Measurements from ENCODE around the gene EIPR1.

EIPR1 gene

GRCh38 chr2:3257166-3257565 lies 120.5 kb downstream of the EIPR1 start:
- peaks cover 10% of the 10 kb centered on the region for H3K4me1 ChIP-seq (ENCODE audit: control insufficient read depth, insufficient read depth, low read length, poor library complexity, severe bottlenecking)
- WGBS, 2 experiments (ENCODE audit: insufficient coverage in 2 of 2) = 84 to 88% methylated on average over 13 to 14 of the region's 14 CpGs
- H3K4me3 ChIP-seq (ENCODE audit: extremely low read depth, insufficient read depth, low read length, poor library complexity, severe bottlenecking) = no peak overlapping the region
- H3K9me3 ChIP-seq (ENCODE audit: control insufficient read depth, low read length) = no peaks in the 10 kb centered on the region
- peak overlapping the region; percentile 36 for H3K27ac ChIP-seq (ENCODE audit: low read depth, low read length, severe bottlenecking)
- H3K36me3 ChIP-seq (ENCODE audit: control insufficient read depth, insufficient read depth, low read length) = peaks cover 3% of the 10 kb centered on the region

- Histone ChIP-seq H3K4me3 (ENCODE audit: extremely low read depth, insufficient read depth, low read length, poor library complexity, severe bottlenecking) (no peak overlapping the region), H3K9me3 (ENCODE audit: control insufficient read depth, low read length) (no peaks in the 10 kb centered on the region), H3K4me1 (ENCODE audit: control insufficient read depth, insufficient read depth, low read length, poor library complexity, severe bottlenecking) (peaks cover 10% of the 10 kb centered on the region), H3K27ac (ENCODE audit: low read depth, low read length, severe bottlenecking) (peak overlapping the region; percentile 36), H3K36me3 (ENCODE audit: control insufficient read depth, insufficient read depth, low read length) (peaks cover 3% of the 10 kb centered on the region)
- WGBS, 2 experiments (ENCODE audit: insufficient coverage in 2 of 2) = 92 to 95% methylated on average over 12 to 13 of the region's 13 CpGs
Measured at GRCh38 chr2:3256605-3257004, 121.0 kb downstream of the EIPR1 start.

GRCh38 chr2:3256157-3256556 lies 121.5 kb downstream of the EIPR1 start:
- Histone ChIP-seq H3K9me3 (ENCODE audit: control insufficient read depth, low read length) (no peaks in the 10 kb centered on the region), H3K27ac (ENCODE audit: low read depth, low read length, severe bottlenecking) (no peak overlapping the region)
- 93 to 96% methylated on average over 12 to 15 of the region's 16 CpGs for WGBS, 2 experiments (ENCODE audit: insufficient coverage in 2 of 2)

GRCh38 chr2:3254442-3254941 lies 123.1 kb downstream of the EIPR1 start:
- WGBS, 2 experiments (ENCODE audit: insufficient coverage in 2 of 2) = 96 to 100% methylated on average over 5 to 7 of the region's 10 CpGs
- Histone ChIP-seq H3K4me3 (ENCODE audit: extremely low read depth, insufficient read depth, low read length, poor library complexity, severe bottlenecking) (no peak overlapping the region), H3K36me3 (ENCODE audit: control insufficient read depth, insufficient read depth, low read length) (peaks cover 3% of the 10 kb centered on the region), H3K9me3 (ENCODE audit: control insufficient read depth, low read length) (no peaks in the 10 kb centered on the region), H3K27ac (ENCODE audit: low read depth, low read length, severe bottlenecking) (no peak overlapping the region), H3K4me1 (ENCODE audit: control insufficient read depth, insufficient read depth, low read length, poor library complexity, severe bottlenecking) (peaks cover 10% of the 10 kb centered on the region)

More at GRCh38 chr2:3256157-3256556, 121.5 kb downstream of the EIPR1 start:
- H3K4me1 ChIP-seq (ENCODE audit: control insufficient read depth, insufficient read depth, low read length, poor library complexity, severe bottlenecking) = peaks cover 10% of the 10 kb centered on the region
- H3K4me3 ChIP-seq (ENCODE audit: extremely low read depth, insufficient read depth, low read length, poor library complexity, severe bottlenecking) = no peak overlapping the region
- H3K36me3 ChIP-seq (ENCODE audit: control insufficient read depth, insufficient read depth, low read length) = peaks cover 3% of the 10 kb centered on the region

GRCh38 chr2:3253913-3254441 lies 123.6 kb downstream of the EIPR1 start:
- no peak overlapping the region for H3K27ac ChIP-seq (ENCODE audit: low read depth, low read length, severe bottlenecking)
- no peak overlapping the region for H3K4me3 ChIP-seq (ENCODE audit: extremely low read depth, insufficient read depth, low read length, poor library complexity, severe bottlenecking)
- WGBS, 2 experiments (ENCODE audit: insufficient coverage in 2 of 2) = 89 to 94% methylated on average over 8 to 11 of the region's 15 CpGs
- H3K36me3 ChIP-seq (ENCODE audit: control insufficient read depth, insufficient read depth, low read length) = peaks cover 3% of the 10 kb centered on the region
- H3K9me3 ChIP-seq (ENCODE audit: control insufficient read depth, low read length) = no peaks in the 10 kb centered on the region
- H3K4me1 ChIP-seq (ENCODE audit: control insufficient read depth, insufficient read depth, low read length, poor library complexity, severe bottlenecking) = peaks cover 10% of the 10 kb centered on the region

GRCh38 chr2:3251946-3252345 lies 125.7 kb downstream of the EIPR1 start:
- 85 to 97% methylated on average over 15 of the region's 15 CpGs for WGBS, 2 experiments (ENCODE audit: insufficient coverage in 2 of 2)

GRCh38 chr2:3249476-3249962 lies 128.1 kb downstream of the EIPR1 start:
- H3K27ac ChIP-seq (ENCODE audit: low read depth, low read length, severe bottlenecking) = no peak overlapping the region
- H3K36me3 ChIP-seq (ENCODE audit: control insufficient read depth, insufficient read depth, low read length) = no peaks in the 10 kb centered on the region
- no peaks in the 10 kb centered on the region for H3K9me3 ChIP-seq (ENCODE audit: control insufficient read depth, low read length)
- H3K4me1 ChIP-seq (ENCODE audit: control insufficient read depth, insufficient read depth, low read length, poor library complexity, severe bottlenecking) = no peaks in the 10 kb centered on the region
- WGBS, 2 experiments (ENCODE audit: insufficient coverage in 2 of 2) = 71 to 100% methylated on average over 1 to 2 of the region's 2 CpGs
- H3K4me3 ChIP-seq (ENCODE audit: extremely low read depth, insufficient read depth, low read length, poor library complexity, severe bottlenecking) = no peak overlapping the region

More at GRCh38 chr2:3251946-3252345, 125.7 kb downstream of the EIPR1 start:
- no peaks in the 10 kb centered on the region for H3K9me3 ChIP-seq (ENCODE audit: control insufficient read depth, low read length)
- H3K27ac ChIP-seq (ENCODE audit: low read depth, low read length, severe bottlenecking) = no peak overlapping the region
- H3K36me3 ChIP-seq (ENCODE audit: control insufficient read depth, insufficient read depth, low read length) = peaks cover 3% of the 10 kb centered on the region
- H3K4me1 ChIP-seq (ENCODE audit: control insufficient read depth, insufficient read depth, low read length, poor library complexity, severe bottlenecking) = peaks cover 5% of the 10 kb centered on the region
- no peak overlapping the region for H3K4me3 ChIP-seq (ENCODE audit: extremely low read depth, insufficient read depth, low read length, poor library complexity, severe bottlenecking)

GRCh38 chr2:3248754-3249475 lies 128.7 kb downstream of the EIPR1 start:
- no peak overlapping the region for H3K4me3 ChIP-seq (ENCODE audit: extremely low read depth, insufficient read depth, low read length, poor library complexity, severe bottlenecking)
- WGBS, 2 experiments (ENCODE audit: insufficient coverage in 2 of 2) = 90 to 96% methylated on average over 3 to 4 of the region's 4 CpGs
- H3K36me3 ChIP-seq (ENCODE audit: control insufficient read depth, insufficient read depth, low read length) = no peaks in the 10 kb centered on the region
- H3K27ac ChIP-seq (ENCODE audit: low read depth, low read length, severe bottlenecking) = no peak overlapping the region
- H3K9me3 ChIP-seq (ENCODE audit: control insufficient read depth, low read length) = no peaks in the 10 kb centered on the region
- no peaks in the 10 kb centered on the region for H3K4me1 ChIP-seq (ENCODE audit: control insufficient read depth, insufficient read depth, low read length, poor library complexity, severe bottlenecking)

- H3K4me3 ChIP-seq (ENCODE audit: extremely low read depth, insufficient read depth, low read length, poor library complexity, severe bottlenecking) = no peak overlapping the region
- H3K9me3 ChIP-seq (ENCODE audit: control insufficient read depth, low read length) = no peaks in the 10 kb centered on the region
- no peak overlapping the region for H3K27ac ChIP-seq (ENCODE audit: low read depth, low read length, severe bottlenecking)
- WGBS, 2 experiments (ENCODE audit: insufficient coverage in 2 of 2) = 74 to 81% methylated on average over 6 to 8 of the region's 13 CpGs
- no peaks in the 10 kb centered on the region for H3K4me1 ChIP-seq (ENCODE audit: control insufficient read depth, insufficient read depth, low read length, poor library complexity, severe bottlenecking)
- H3K36me3 ChIP-seq (ENCODE audit: control insufficient read depth, insufficient read depth, low read length) = no peaks in the 10 kb centered on the region
Measured at GRCh38 chr2:3246928-3247714, 130.5 kb downstream of the EIPR1 start.

GRCh38 chr2:3246406-3246805 lies 131.2 kb downstream of the EIPR1 start:
- H3K36me3 ChIP-seq (ENCODE audit: control insufficient read depth, insufficient read depth, low read length) = no peaks in the 10 kb centered on the region
- no peak overlapping the region for H3K4me3 ChIP-seq (ENCODE audit: extremely low read depth, insufficient read depth, low read length, poor library complexity, severe bottlenecking)
- no peaks in the 10 kb centered on the region for H3K9me3 ChIP-seq (ENCODE audit: control insufficient read depth, low read length)
- no peaks in the 10 kb centered on the region for H3K4me1 ChIP-seq (ENCODE audit: control insufficient read depth, insufficient read depth, low read length, poor library complexity, severe bottlenecking)
- H3K27ac ChIP-seq (ENCODE audit: low read depth, low read length, severe bottlenecking) = no peak overlapping the region
- WGBS, 2 experiments (ENCODE audit: insufficient coverage in 2 of 2) = 75% methylated on average over 2 of the region's 6 CpGs; no CpG with 5 or more reads in 1 of the 2 experiments

Measured in mesodermal cell (in vitro differentiated cells).